Astrocyte (in vitro differentiated cells and primary cell): Measurements from ENCODE around the gene TACR1. TPM values are rescaled to one million over a fixed set of nuclear protein-coding genes. Genes with fewer than 3 reads are reported as not detected.

Experiments used
- DNase-seq: peaks from one replicate; pipeline ENCODE4 v3.0.0-alpha.2; 2010; ENCODE audit warnings: low read depth
- FAIRE-seq: peaks from 2 replicates; lab custom pipeline; 2011; peaks lifted over from hg19 to GRCh38; lab: Jason Lieb, UNC
- H2AFZ ChIP-seq: 2 replicates; pipeline ENCODE4 v1.6.0; 2012; ENCODE audit warnings: low read depth, low read length, inconsistent platforms
- H3K27ac ChIP-seq: 2 replicates; pipeline ENCODE4 v1.5.1; 2011; ENCODE audit warnings: low read depth, low read length, inconsistent platforms
- H3K27me3 ChIP-seq: 2 replicates; pipeline ENCODE4 v1.6.0; 2011; ENCODE audit warnings: low read length, inconsistent platforms; ENCODE audit not compliant: insufficient read depth
- H3K36me3 ChIP-seq: 2 replicates; pipeline ENCODE4 v1.5.1; 2011; ENCODE audit warnings: low read length, inconsistent platforms; ENCODE audit not compliant: insufficient read depth
- H3K4me1 ChIP-seq: 2 replicates; pipeline ENCODE4 v1.5.1; 2011; ENCODE audit warnings: low read length, inconsistent platforms; ENCODE audit not compliant: insufficient read depth
- H3K4me2 ChIP-seq: 2 replicates; pipeline ENCODE4 v1.6.0; 2012; ENCODE audit warnings: low read length, inconsistent platforms
- H3K4me3 ChIP-seq: 2 replicates; pipeline ENCODE4 v1.5.1; 2011; ENCODE audit warnings: low read depth, mild to moderate bottlenecking, low read length, inconsistent platforms; ENCODE audit not compliant: insufficient read depth
- H3K79me2 ChIP-seq: 2 replicates; pipeline ENCODE4 v1.6.0; 2012; ENCODE audit warnings: mild to moderate bottlenecking, low read length, inconsistent platforms; ENCODE audit not compliant: insufficient read depth
- H3K9ac ChIP-seq: 2 replicates; pipeline ENCODE4 v1.6.0; 2012; ENCODE audit warnings: mild to moderate bottlenecking, low read length, inconsistent platforms
- H3K9me3 ChIP-seq: 2 replicates; pipeline ENCODE4 v1.5.1; 2012; ENCODE audit warnings: low read depth, mild to moderate bottlenecking, low read length, inconsistent platforms; ENCODE audit not compliant: insufficient read depth
- H4K20me1 ChIP-seq: 2 replicates; pipeline ENCODE4 v1.6.0; 2012; ENCODE audit warnings: low read length, inconsistent platforms; ENCODE audit not compliant: insufficient read depth
- H3K27ac Mint-ChIP-seq: one replicate; pipeline ENCODE4 v1.8.0; 2021; ENCODE audit warnings: mild to moderate bottlenecking, mixed read lengths; ENCODE audit not compliant: unreplicated experiment
- H3K27me3 Mint-ChIP-seq: one replicate; pipeline ENCODE4 v1.8.0; 2021; ENCODE audit warnings: low read depth, mixed read lengths; ENCODE audit not compliant: unreplicated experiment
- H3K36me3 Mint-ChIP-seq: one replicate; pipeline ENCODE4 v1.8.0; 2021; ENCODE audit warnings: low read depth, mixed read lengths; ENCODE audit not compliant: unreplicated experiment
- H3K4me1 Mint-ChIP-seq: one replicate; pipeline ENCODE4 v1.8.0; 2021; ENCODE audit warnings: low read depth, mixed read lengths; ENCODE audit not compliant: unreplicated experiment
- H3K4me3 Mint-ChIP-seq: one replicate; pipeline ENCODE4 v1.8.0; 2021; ENCODE audit warnings: mild to moderate bottlenecking, moderate library complexity, mixed read lengths; ENCODE audit not compliant: unreplicated experiment
- H3K9me3 Mint-ChIP-seq: one replicate; pipeline ENCODE4 v1.8.0; 2021; ENCODE audit warnings: mild to moderate bottlenecking, mixed read lengths; ENCODE audit not compliant: unreplicated experiment
- CTCF ChIP-seq: IDR thresholded peaks from 2 replicates; pipeline ENCODE4 v1.5.1; 2011; ENCODE audit warnings: low read depth, mild to moderate bottlenecking, inconsistent platforms, low read length, moderate library complexity; ENCODE audit not compliant: insufficient read depth
- EZH2 ChIP-seq: IDR thresholded peaks from 2 replicates; pipeline ENCODE4 v1.6.1; 2012; ENCODE audit warnings: mild to moderate bottlenecking, low read length, inconsistent platforms; ENCODE audit not compliant: insufficient read depth
- total RNA-seq: library from RNA; stranded (reverse); gene quantifications from 2 replicates; pipeline ENCODE4 v1.2.1, GENCODE V29; 2021

TACR1 gene
- total RNA-seq, 1 donor from 2014 or later: not detected

DNA sequence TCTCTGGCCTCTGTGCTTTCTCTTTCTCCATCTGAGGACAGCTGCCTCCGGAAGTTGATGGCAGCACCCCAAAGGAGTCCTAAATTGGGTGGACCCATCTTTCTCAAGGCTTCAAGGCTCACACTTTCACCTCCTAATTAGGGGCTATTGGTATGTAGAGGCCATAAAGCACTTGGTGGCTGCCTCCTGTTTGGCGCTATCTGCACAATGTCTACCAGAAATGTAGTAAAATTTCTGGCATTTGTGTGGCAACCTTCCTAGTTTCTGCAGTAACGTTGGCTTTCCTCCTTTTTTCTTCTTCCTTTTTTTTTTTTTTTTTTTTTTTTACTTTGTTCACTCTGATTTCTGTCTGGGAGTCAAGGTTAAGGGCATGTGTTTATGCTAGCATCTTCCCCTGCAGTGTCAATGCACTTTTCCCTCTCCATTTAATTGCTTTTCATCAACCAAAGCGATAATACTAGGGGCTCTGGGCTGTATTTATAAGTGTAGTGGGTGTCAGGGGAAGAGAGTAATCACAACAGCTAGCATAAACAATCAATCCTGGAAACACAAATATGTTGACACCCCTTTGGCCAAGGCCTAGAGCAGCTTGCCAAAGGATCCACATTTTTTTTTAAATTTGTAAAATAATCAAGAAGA is 86.0 kb downstream of the TACR1 start:
- Histone ChIP-seq H3K9me3 (no peaks in the 10 kb centered on the region), H2AFZ (no peak overlapping the region), H3K4me3 (no peak overlapping the region), H4K20me1 (no peaks in the 10 kb centered on the region), H3K4me2 (no peak overlapping the region), H3K36me3 (no peaks in the 10 kb centered on the region), H3K4me1 (no peaks in the 10 kb centered on the region), H3K79me2 (no peaks in the 10 kb centered on the region), H3K9ac (no peak overlapping the region), H3K27ac (no peak overlapping the region), H3K27me3 (no peaks in the 10 kb centered on the region)
- no peaks in the 10 kb centered on the region for H3K9me3 Mint-ChIP-seq
- FAIRE-seq: no peak
- no peak overlapping the region for H3K27ac Mint-ChIP-seq
- no peaks in the 10 kb centered on the region for H3K27me3 Mint-ChIP-seq
- H3K4me3 Mint-ChIP-seq: no peak overlapping the region
- no peaks in the 10 kb centered on the region for H3K36me3 Mint-ChIP-seq
- no peaks in the 10 kb centered on the region for H3K4me1 Mint-ChIP-seq
- DNase-seq: no peak
- no peak for TF ChIP-seq EZH2
- no peak for TF ChIP-seq CTCF

- Histone ChIP-seq H3K4me1 (no peaks in the 10 kb centered on the region), H3K4me3 (no peak overlapping the region), H3K79me2 (no peaks in the 10 kb centered on the region), H3K27me3 (no peaks in the 10 kb centered on the region), H3K4me2 (no peak overlapping the region), H3K36me3 (no peaks in the 10 kb centered on the region), H4K20me1 (no peaks in the 10 kb centered on the region), H3K27ac (no peak overlapping the region), H3K9ac (no peak overlapping the region), H2AFZ (no peak overlapping the region), H3K9me3 (no peaks in the 10 kb centered on the region)
- Mint-ChIP-seq H3K4me3 (no peak overlapping the region), H3K27me3 (no peaks in the 10 kb centered on the region), H3K4me1 (no peaks in the 10 kb centered on the region), H3K9me3 (no peaks in the 10 kb centered on the region), H3K36me3 (no peaks in the 10 kb centered on the region), H3K27ac (no peak overlapping the region)
- no peak for TF ChIP-seq EZH2
- no peak for TF ChIP-seq CTCF
- no peak for FAIRE-seq
- DNase-seq: no peak
These were observed 90.3 kb downstream of the TACR1 start for GRCh38 chr2:75108937-75109482.

GRCh38 chr2:75102011-75102410 is 97.3 kb downstream of the TACR1 start:
- no peaks in the 10 kb centered on the region for H3K36me3 Mint-ChIP-seq
- H3K27me3 Mint-ChIP-seq: no peaks in the 10 kb centered on the region
- H3K36me3 ChIP-seq: no peaks in the 10 kb centered on the region
- no peaks in the 10 kb centered on the region for H3K9me3 Mint-ChIP-seq
- no peak overlapping the region for H3K9ac ChIP-seq
- no peak overlapping the region for H3K4me2 ChIP-seq
- DNase-seq (peak; percentile 10), FAIRE-seq (no peak)
- no peak overlapping the region for H3K27ac ChIP-seq
- no peak overlapping the region for H3K4me3 Mint-ChIP-seq
- no peaks in the 10 kb centered on the region for H4K20me1 ChIP-seq
- no peaks in the 10 kb centered on the region for H3K79me2 ChIP-seq
- no peak overlapping the region for H3K27ac Mint-ChIP-seq
- no peaks in the 10 kb centered on the region for H3K27me3 ChIP-seq
- no peaks in the 10 kb centered on the region for H3K9me3 ChIP-seq
- no peak overlapping the region for H2AFZ ChIP-seq
- peaks cover 22% of the 10 kb centered on the region for H3K4me1 ChIP-seq
- peaks cover 17% of the 10 kb centered on the region for H3K4me1 Mint-ChIP-seq
- TF ChIP-seq EZH2 (no peak), CTCF (no peak)
- no peak overlapping the region for H3K4me3 ChIP-seq
